ENCODE data around the gene RGS18.

The RGS18 gene

DNA sequence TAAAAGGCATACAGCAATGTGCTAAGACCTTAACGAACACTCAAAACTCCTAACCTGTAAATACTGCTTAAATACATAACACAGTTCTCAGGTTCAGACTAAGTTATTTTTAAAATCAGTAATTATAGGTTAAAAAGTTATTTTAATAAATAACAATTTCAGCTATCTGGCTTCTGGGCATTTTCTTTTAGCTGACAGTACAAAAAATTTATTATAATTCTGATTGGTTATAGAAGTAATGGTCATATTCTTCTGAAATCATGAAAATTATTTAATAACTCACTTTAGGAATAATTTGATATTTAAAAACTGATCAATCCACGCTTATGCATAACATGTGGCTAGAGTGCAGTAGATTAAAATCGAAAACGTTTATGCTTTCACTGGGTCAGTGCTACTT, 10.7 kb downstream of the RGS18 start:
- TF ChIP-seq RARB (CRISPR knock-in tag; IDR thresholded peaks at IDR 0.05) (no peak), PATZ1 (CRISPR knock-in tag; IDR thresholded peaks at IDR 0.05; ENCODE audit: borderline replicate concordance) (no peak), ZFP30 (CRISPR knock-in tag; IDR thresholded peaks at IDR 0.05) (no peak), CREB5 (CRISPR knock-in tag; IDR thresholded peaks at IDR 0.05; ENCODE audit: low read depth) (no peak), ZNF70 (CRISPR knock-in tag; IDR thresholded peaks at IDR 0.05) (no peak), TCF4 (CRISPR knock-in tag; IDR thresholded peaks at IDR 0.05; ENCODE audit: borderline replicate concordance) (no peak), GLIS3 (CRISPR knock-in tag; IDR thresholded peaks at IDR 0.05) (no peak), BACH2 (CRISPR knock-in tag; IDR thresholded peaks at IDR 0.05; ENCODE audit: borderline replicate concordance) (no peak), ZC3H10 (CRISPR knock-in tag; IDR thresholded peaks at IDR 0.05) (no peak), TOX (CRISPR knock-in tag; IDR thresholded peaks at IDR 0.05; ENCODE audit: borderline replicate concordance) (no peak), ESRRG (CRISPR knock-in tag; IDR thresholded peaks at IDR 0.05) (no peak), TSHZ2 (CRISPR knock-in tag; IDR thresholded peaks at IDR 0.05) (no peak), ZNF565 (CRISPR knock-in tag; conservative IDR thresholded peaks at IDR 0.05; ENCODE audit: low read depth) (no peak), ZFP3 (CRISPR knock-in tag; IDR thresholded peaks at IDR 0.05) (no peak), CSRNP3 (CRISPR knock-in tag; IDR thresholded peaks at IDR 0.05) (no peak)
- ATAC-seq: no peak

GRCh38 chr1:192170196-192170984, 12.1 kb downstream of the RGS18 start:
- no peak for ATAC-seq
- no peak for TF ChIP-seq ZFP3 (CRISPR knock-in tag; IDR thresholded peaks at IDR 0.05)
- no peak for TF ChIP-seq CSRNP3 (CRISPR knock-in tag; IDR thresholded peaks at IDR 0.05)
- no peak for TF ChIP-seq ESRRG (CRISPR knock-in tag; IDR thresholded peaks at IDR 0.05)
- TF ChIP-seq TSHZ2 (CRISPR knock-in tag; IDR thresholded peaks at IDR 0.05): no peak
- TF ChIP-seq ZFP30 (CRISPR knock-in tag; IDR thresholded peaks at IDR 0.05): no peak
- no peak for TF ChIP-seq ZNF565 (CRISPR knock-in tag; conservative IDR thresholded peaks at IDR 0.05; ENCODE audit: low read depth)
- TF ChIP-seq OSR1 (CRISPR knock-in tag; IDR thresholded peaks at IDR 0.05): no peak
- no peak for TF ChIP-seq ZNF8 (CRISPR knock-in tag; IDR thresholded peaks at IDR 0.05)
- no peak for TF ChIP-seq PATZ1 (CRISPR knock-in tag; IDR thresholded peaks at IDR 0.05; ENCODE audit: borderline replicate concordance)
- TF ChIP-seq PPARA (CRISPR knock-in tag; IDR thresholded peaks at IDR 0.05; ENCODE audit: borderline replicate concordance): no peak
- TF ChIP-seq CREB5 (CRISPR knock-in tag; IDR thresholded peaks at IDR 0.05; ENCODE audit: low read depth): no peak

All from SK-N-SH treated with all-trans-retinoic acid at 6 μM for 48 hours (cell line).